NOMO-1 treated with dmso at 0.1 percent for 144 hours (cell line): ENCODE data around the gene SRP9.

Experiments
- DNase-seq: peaks from one replicate; lab custom pipeline; 2025; ENCODE audit not compliant: unreplicated experiment; lab: John Stamatoyannopoulos, UW

SRP9 gene, protein sequence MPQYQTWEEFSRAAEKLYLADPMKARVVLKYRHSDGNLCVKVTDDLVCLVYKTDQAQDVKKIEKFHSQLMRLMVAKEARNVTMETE

GRCh38 chr1:225777583-225778336, at the start of gene SRP9:
Gene SRP9, plus strand, starts transcription at chr1:225777826. Its CDS starts 115 bp downstream, at chr1:225777941.
- DNase-seq, result peak; percentile 99

DNA sequence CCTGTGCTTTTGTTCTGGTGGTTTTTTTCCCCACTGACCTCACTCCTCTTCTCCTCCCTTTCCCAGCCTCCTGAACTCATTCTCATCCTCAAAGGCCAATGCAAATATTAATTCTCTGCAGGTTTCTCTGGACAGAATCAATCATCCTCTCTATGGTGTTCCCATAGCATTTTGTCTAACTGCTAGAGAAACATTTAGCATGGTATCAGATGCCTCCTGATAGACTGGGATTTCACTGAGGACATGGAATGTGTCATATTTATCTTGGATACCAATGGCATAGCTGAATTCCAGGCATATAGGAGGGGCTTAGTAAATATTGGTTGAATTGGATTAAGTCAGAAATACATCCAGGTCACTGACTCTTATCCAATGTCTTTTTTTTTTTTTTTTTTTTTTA, 46.1 kb upstream of the SRP9 start:
- DNase-seq, result no peak

GRCh38 chr1:225733254-225733653, 44.4 kb upstream of the SRP9 start:
- no peak for DNase-seq

DNA sequence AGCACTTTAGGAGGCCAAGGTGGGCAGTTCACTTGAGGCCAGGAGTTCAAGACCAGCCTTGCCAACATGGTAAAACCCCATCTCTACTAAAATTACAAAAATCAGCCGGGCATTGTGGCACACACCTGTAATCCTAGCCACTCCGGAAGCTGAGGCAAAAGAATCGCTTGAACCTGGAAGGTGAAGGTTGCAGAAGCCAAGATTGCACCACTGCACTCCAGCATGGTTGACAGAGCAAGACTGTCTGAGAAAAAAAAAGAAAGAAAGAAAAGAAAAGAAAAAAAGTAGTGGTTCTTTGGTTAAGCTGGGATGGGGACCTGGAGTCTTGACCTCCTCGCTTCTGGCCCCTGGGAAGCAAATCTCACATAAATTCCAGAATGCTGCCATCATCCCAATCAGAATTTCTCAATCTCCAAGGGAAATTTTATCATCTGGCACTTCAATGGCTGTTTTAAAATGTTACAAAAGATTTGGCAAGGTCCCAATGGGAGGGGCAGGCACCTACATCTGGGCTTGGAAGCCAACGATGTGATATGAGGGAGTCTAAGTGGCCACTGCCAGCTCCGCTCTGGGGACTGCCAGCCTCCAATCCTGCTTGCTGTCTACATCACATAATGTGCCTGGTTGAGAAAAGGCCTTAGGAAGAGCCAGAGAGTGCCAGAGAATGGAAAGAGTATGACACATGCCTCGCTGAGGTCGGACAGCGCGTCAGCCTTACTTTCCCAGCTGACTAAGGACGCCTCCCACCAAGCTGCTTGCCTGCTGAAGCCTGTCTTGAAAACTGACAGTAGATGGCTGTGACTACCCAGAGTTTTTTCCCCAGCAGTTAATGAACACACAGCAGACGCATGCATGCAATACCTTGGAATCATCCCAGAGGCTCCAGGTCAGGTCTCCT, 42.1 kb upstream of the SRP9 start:
- DNase-seq, result no peak

GRCh38 chr1:225736437-225737098, 41.1 kb upstream of the SRP9 start:
- DNase-seq, result no peak

GRCh38 chr1:225737161-225737560, 40.5 kb upstream of the SRP9 start:
- DNase-seq, result no peak

GRCh38 chr1:225737866-225738265, 39.8 kb upstream of the SRP9 start:
- DNase-seq, result no peak

DNA sequence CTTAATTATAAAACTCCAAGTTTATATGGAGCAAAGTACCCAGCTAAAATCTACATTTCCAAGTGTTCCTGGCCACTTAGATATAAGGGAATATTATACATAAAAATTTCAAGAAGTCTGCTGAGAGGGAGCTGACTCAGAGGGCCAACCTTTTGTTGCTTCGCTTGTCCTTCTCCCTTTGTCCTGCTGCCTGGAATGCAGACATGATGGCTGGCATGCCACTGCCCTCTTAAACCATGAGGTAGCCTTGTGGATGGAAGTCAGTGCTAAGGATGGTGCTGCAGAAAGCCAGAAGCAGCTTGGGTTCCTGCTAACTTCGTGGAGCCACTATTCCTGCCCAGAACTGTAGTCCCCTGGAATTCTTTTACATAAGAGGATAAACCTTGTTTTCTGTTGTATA, 38.9 kb upstream of the SRP9 start:
- DNase-seq, result no peak

GRCh38 chr1:225739542-225740107, 38.0 kb upstream of the SRP9 start:
- DNase-seq, result no peak

DNA sequence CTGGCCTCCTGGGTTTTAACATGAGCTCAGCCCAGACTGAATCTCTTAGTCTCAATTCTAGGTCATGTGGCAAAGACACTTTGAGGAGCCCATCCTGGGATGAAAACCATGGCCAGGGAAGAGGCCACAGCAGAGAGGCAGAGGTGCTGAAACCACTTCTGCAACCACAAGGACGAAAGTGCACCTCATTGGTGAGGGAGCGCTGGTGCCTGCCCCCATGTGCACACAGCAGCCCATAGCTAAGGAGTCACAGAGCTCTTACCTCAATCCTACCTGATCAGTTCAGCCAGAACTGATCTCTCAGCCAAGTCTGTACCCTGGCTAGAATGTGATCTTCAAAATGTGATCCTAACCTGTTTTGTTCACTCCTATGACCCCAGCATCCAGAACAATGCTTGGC, 32.9 kb upstream of the SRP9 start:
- DNase-seq, result no peak

DNA sequence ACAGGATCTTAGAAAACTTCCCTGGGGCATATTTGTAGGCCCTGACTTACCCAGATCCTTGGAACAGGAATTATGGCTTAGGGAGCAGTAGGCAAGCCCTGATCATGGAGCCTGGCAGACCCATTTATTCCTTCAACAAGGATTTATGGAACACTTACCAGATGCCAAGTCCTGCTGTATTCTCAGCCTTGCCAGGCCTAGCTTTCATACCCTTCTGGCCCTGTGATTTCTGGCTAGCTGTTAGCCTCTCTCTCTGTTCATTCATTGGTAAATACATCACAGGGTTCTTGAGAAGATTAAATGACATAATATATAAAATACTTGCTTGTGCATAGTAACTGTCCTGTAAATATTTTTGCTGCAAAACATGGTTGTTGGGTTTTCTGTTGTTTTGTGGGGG, 32.4 kb upstream of the SRP9 start:
- no peak for DNase-seq

DNA sequence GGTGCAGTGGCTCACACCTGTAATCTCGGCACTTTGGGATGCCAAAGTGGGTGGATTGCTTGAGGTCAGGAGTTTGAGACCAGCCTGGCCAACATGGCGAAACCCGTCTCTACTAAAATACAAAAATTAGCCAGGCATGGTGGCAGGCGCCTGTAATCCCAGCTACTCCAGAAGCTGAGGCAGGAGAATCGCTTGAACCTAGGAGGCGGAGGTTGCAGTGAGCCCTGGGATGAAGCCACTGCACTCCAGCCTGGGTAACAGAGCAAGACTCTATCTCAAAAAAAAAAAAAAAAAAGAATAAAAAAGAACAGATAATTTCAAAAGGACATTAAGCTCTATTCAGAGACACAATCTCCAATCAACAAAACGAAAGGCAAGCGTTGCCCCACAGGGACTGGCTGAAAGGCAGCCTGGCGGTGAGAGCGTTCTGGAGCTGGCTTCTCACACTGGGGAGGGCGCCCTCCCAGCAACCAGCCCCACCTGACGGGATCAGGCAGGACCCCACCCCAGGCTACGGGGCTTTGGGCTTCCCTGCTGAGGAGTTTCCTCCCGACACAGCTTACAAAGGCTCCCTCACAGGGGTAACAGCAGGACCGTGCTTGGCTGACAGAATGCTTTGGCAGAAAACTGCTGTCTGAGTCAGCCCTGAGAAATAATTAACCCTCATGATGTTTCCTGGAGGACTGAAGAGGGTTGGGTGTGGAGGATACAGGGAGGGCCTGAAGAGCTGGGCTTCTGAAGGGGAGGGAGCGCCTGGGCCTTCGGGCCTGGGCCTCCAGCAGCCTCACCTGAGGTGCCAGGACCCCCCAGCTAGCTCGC, 31.1 kb upstream of the SRP9 start:
- no peak for DNase-seq

DNA sequence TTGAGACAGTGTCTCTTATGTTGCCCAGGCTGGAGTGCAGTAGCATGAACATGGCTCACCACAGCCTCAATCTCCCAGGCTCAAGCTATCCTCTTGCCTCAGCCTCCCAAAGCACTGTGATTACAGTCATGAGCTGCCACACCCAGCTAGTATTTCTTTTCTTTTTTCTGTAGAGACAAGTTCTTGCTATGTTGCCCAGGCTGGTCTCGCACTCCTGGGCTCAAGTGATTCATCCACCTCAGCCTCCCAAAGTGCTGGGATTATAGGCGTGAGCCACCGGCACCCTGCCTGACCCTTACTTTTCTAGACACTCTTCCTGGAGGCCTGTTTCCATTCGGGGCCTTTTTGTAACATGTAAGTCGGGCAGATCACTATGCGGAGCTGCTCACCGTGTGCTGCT, 30.1 kb upstream of the SRP9 start:
- DNase-seq, result no peak

DNA sequence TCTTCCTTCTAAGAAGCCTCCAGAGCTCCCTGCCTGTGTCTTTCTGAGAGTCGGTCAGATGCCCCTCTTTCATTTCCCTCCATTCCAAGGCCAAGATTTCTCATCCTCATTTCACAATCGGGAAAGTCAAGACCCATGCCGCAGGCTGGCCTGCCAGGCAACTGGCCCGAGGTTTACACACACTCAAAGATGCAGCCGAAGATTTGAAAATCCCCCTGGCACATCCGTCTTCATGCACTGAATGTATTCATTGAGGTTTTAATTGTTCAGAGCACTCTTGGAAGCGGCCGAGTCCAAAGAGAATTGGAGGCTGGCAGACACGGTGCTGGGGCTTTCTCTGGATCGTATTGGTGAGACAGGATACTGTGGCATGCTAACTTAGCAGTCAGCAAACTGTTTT, 29.1 kb upstream of the SRP9 start:
- DNase-seq, result no peak

- no peak for DNase-seq
Observed at GRCh38 chr1:225749706-225750105, 27.9 kb upstream of the SRP9 start.

- DNase-seq, result no peak
Observed at GRCh38 chr1:225750420-225750819, 27.2 kb upstream of the SRP9 start.

GRCh38 chr1:225750875-225751824, 26.5 kb upstream of the SRP9 start:
- no peak for DNase-seq

DNA sequence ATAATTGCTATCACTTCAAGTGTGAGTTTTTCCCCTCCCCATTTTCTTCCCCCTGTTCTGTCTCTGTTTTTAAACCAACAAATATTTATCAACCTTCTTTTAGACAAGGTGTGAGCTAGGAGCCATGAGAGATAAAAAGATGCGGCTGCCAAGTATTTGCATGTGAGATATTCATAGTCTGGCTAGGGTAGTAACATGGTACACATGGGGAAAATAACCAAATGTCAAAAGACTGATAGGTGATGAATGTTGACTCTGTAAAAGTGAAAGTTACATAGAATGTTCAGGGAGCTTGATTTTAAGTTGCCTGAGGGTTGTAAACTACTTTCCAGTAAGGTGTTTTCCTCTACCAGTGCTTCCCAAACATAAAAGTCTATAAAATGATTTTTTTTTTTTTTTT, 25.4 kb upstream of the SRP9 start:
- DNase-seq, result no peak

GRCh38 chr1:225754940-225755641, 22.5 kb upstream of the SRP9 start:
- DNase-seq, result peak; percentile 51
